Neural cell (in vitro differentiated cells): ENCODE measurements around the gene GNG11.

Experiments
- EP300 ChIP-seq: fragments of 450-650 bp; conservative IDR thresholded peaks from 2 replicates; pipeline ENCODE4 v1.6.1; 2014; ENCODE audit warnings: antibody characterized with exemption, mild to moderate bottlenecking, moderate library complexity; ENCODE audit not compliant: poor library complexity, severe bottlenecking
- EZH2 ChIP-seq: fragments of 200-600, 300-800 bp; shearing (Covaris generic), sonication (generic); IDR thresholded peaks from 2 replicates; pipeline ENCODE4 v1.6.1; 2014; ENCODE audit warnings: antibody characterized with exemption, low read length, borderline replicate concordance, mild to moderate bottlenecking; ENCODE audit not compliant: insufficient read depth, poor library complexity, severe bottlenecking
- MXI1 ChIP-seq: fragments of 450-650 bp; conservative IDR thresholded peaks from 2 replicates; pipeline ENCODE4 v1.6.1; 2014; ENCODE audit warnings: antibody characterized with exemption, mild to moderate bottlenecking; ENCODE audit not compliant: poor library complexity, severe bottlenecking
- POLR2AphosphoS5 ChIP-seq: IDR thresholded peaks from 2 replicates; pipeline ENCODE4 v1.6.1; 2012
- TAF1 ChIP-seq: IDR thresholded peaks from 2 replicates; pipeline ENCODE4 v1.6.1; 2012; ENCODE audit warnings: low read depth
- TF ChIP-seq, protein P1 (sequence below): fragments of 450-650 bp; IDR thresholded peaks from 2 replicates; pipeline ENCODE4 v1.5.1; 2014; ENCODE audit warnings: antibody characterized with exemption, mild to moderate bottlenecking, moderate library complexity; ENCODE audit not compliant: poor library complexity, severe bottlenecking
- TF ChIP-seq, protein P2 (sequence below): IDR thresholded peaks from 2 replicates; pipeline ENCODE4 v1.6.1; 2012; ENCODE audit warnings: borderline replicate concordance

- TF ChIP-seq, protein P1, sequence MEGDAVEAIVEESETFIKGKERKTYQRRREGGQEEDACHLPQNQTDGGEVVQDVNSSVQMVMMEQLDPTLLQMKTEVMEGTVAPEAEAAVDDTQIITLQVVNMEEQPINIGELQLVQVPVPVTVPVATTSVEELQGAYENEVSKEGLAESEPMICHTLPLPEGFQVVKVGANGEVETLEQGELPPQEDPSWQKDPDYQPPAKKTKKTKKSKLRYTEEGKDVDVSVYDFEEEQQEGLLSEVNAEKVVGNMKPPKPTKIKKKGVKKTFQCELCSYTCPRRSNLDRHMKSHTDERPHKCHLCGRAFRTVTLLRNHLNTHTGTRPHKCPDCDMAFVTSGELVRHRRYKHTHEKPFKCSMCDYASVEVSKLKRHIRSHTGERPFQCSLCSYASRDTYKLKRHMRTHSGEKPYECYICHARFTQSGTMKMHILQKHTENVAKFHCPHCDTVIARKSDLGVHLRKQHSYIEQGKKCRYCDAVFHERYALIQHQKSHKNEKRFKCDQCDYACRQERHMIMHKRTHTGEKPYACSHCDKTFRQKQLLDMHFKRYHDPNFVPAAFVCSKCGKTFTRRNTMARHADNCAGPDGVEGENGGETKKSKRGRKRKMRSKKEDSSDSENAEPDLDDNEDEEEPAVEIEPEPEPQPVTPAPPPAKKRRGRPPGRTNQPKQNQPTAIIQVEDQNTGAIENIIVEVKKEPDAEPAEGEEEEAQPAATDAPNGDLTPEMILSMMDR = no peak
- TF ChIP-seq MXI1 = no peak
- no peak for TF ChIP-seq TAF1
- no peak for TF ChIP-seq POLR2AphosphoS5
- TF ChIP-seq EP300 = no peak
- TF ChIP-seq, protein P2, sequence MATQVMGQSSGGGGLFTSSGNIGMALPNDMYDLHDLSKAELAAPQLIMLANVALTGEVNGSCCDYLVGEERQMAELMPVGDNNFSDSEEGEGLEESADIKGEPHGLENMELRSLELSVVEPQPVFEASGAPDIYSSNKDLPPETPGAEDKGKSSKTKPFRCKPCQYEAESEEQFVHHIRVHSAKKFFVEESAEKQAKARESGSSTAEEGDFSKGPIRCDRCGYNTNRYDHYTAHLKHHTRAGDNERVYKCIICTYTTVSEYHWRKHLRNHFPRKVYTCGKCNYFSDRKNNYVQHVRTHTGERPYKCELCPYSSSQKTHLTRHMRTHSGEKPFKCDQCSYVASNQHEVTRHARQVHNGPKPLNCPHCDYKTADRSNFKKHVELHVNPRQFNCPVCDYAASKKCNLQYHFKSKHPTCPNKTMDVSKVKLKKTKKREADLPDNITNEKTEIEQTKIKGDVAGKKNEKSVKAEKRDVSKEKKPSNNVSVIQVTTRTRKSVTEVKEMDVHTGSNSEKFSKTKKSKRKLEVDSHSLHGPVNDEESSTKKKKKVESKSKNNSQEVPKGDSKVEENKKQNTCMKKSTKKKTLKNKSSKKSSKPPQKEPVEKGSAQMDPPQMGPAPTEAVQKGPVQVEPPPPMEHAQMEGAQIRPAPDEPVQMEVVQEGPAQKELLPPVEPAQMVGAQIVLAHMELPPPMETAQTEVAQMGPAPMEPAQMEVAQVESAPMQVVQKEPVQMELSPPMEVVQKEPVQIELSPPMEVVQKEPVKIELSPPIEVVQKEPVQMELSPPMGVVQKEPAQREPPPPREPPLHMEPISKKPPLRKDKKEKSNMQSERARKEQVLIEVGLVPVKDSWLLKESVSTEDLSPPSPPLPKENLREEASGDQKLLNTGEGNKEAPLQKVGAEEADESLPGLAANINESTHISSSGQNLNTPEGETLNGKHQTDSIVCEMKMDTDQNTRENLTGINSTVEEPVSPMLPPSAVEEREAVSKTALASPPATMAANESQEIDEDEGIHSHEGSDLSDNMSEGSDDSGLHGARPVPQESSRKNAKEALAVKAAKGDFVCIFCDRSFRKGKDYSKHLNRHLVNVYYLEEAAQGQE = no peak
- TF ChIP-seq EZH2 = no peak
These were observed 23.5 kb downstream of the GNG11 start for GRCh38 chr7:93945083-93945482.
